IPS-18c (cell line): Measurements from ENCODE around the gene ACTL9.

Experiments used
- H3K4me3 ChIP-seq: 2 replicates; pipeline ENCODE4 v1.7.0; 2013; ENCODE audit warnings: low read depth, mild to moderate bottlenecking, low read length, moderate library complexity; ENCODE audit not compliant: insufficient read depth
- H3K9me3 ChIP-seq: one replicate; pipeline ENCODE4 v1.6.1; 2013; ENCODE audit warnings: mild to moderate bottlenecking, low read length, moderate library complexity; ENCODE audit not compliant: control insufficient read depth, insufficient read depth

ACTL9 gene

DNA sequence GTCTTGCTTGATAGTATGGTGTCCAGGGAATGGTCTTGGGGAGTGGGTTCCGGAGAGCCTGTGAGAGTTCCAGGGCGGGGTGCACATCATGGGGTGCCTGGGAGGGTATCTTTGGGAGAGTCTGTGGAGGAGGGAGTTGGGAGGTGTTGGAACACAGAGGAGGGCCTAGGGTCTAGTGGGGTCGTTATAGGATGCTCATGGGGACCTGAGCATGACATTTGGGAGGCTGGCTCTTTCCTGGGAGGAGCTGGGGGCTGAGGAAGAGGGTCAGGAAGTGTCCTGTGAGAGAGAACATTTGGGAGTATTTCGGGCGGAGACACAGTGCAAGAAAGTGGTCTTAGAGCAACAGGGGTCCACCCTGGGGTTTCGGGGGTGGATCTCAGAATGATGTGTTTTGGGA lies 2.7 kb downstream of the ACTL9 start:
- Histone ChIP-seq H3K9me3 (peaks cover 4% of the 10 kb centered on the region), H3K4me3 (no peak overlapping the region)

DNA sequence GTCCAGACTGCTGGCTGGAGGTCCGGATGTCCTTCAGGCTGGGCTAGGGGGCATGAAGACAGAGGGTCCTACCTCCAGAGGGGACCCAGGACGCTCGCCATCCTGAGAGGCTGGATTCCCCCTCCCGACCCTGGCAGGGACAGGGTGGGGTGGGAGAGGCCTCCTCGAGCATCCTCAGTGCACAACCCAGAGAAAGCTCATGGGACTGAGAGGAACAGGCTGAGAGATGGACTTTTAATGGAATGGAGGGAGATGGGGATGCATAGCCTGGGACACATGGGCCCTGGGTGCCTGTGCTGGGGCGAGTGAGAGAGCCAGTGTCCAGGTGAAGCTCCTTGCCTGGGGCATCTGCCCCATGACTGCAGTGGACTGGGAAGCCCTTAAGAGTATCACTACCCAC lies 3.1 kb downstream of the ACTL9 start:
- peaks cover 2% of the 10 kb centered on the region for H3K9me3 ChIP-seq
- no peak overlapping the region for H3K4me3 ChIP-seq

DNA sequence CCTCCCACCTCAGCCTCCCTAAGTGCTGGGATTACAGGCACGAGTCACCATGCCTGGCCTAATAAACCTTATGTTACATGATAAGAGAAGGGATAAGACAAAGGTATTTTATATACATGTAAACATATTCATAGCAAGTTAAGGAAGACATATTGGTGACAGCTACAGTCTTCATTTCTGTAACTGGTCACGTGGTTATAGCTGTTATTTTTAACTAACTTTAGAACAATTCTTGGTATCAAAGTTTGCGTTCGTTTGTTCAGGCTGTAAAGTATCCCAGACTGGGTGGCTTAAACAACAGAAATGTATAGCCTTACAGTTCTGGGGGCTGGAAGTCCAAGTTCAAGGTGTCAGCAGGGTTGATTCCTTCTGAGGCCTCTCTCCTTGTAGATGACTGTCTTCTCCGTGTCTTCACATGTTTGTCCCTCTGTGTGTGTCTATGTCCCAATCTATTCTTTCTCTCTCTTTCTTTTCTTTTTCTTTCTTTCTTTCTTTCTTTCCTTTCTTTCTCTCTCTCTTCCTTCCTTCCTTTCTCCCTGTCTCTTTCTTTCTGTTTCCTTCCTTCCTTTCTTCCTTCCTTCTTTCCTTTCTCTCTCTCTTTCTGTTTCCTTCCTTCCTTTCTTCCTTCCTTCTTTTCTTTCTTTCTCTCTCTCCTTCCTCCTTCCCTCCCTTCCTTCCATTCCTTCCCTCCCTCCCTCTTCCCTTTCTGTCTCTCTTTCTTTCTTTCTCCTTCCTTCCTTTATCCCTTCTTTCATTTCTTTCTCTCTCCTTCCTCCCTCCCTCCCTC lies 7.6 kb downstream of the ACTL9 start:
- Histone ChIP-seq H3K9me3 (no peaks in the 10 kb centered on the region), H3K4me3 (no peak overlapping the region)

DNA sequence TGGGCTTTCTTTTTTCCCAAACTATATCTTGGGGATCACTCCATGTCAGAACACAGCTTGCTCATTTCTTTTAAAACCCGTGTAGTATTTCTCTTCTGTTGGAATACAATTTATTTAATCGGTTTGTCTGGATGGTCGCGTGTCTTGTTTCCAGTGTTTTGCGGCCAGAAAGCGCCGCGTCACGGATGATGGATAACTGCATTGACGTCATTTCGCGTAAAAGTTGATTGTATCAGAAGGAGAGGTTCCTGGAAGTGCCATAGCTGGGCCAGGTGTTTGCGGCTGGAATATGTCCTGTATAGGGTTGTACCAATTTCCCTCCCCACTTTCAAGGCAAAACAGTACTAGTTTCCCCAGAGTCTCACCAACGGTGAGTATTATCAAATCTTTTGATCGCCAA lies 9.7 kb downstream of the ACTL9 start:
- Histone ChIP-seq H3K9me3 (no peaks in the 10 kb centered on the region), H3K4me3 (no peak overlapping the region)

DNA sequence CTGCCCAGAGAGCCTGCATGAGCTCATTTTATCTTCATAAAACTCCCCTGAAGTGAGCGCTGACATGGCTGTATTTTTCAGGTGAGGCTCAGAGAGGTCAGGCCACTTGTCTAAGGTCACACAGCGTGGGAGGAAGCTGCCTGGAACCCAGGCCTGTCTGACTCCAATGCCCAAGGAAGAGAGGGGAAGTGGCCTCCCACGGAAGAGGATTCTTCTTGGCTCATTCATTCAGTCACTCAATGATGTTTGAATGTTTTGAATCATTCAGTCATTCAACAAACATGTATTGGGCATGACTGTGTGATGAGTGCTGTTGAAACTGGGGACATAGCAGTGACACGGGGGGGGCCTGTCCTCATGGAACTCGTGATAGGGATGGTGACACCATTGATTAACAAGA lies 12.0 kb downstream of the ACTL9 start:
- no peaks in the 10 kb centered on the region for H3K9me3 ChIP-seq
- no peak overlapping the region for H3K4me3 ChIP-seq

DNA sequence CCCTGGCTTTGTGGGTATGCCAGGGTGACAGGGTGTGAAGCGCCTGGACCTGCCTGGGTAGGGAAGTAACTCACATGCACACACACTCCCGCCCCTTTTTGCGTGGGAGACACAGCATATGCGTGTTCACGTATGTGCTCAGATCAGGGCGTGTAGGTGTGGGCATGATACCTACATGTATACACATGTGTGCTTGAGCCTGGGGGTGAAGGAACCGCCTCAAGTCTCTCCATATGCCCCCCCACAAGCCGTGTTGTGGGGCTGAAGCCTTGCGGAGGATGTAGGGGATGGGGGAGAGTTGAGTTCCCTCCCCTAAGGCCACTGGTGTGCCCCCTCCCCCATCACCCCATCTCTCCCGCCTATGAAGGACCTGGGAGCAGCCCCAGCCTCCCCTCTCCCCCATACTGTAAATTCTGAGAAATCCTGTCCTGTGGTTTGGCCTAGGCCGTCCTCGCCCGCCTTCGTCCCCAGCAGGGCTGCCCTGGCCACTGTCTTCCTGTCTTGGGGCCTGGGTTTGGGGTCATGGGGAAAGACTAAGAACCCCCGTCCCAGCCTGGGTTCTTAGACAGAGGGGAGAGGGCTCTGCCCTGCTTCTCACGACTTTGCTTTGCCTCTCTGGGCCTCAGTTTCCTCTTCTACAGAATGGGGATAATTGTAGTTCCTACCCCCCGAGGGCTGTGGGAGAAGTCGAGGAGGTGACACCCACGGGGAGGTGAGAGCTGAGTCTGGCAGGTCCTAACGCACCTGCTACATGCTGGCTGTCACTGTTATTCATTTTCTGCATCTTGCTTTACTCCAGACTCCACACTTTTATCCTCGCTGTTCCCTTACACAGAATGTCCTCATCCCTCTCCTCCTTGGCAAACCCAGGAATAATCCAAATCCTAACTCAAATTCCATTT lies 14.3 kb downstream of the ACTL9 start:
- no peak overlapping the region for H3K4me3 ChIP-seq
- H3K9me3 ChIP-seq: no peaks in the 10 kb centered on the region

DNA sequence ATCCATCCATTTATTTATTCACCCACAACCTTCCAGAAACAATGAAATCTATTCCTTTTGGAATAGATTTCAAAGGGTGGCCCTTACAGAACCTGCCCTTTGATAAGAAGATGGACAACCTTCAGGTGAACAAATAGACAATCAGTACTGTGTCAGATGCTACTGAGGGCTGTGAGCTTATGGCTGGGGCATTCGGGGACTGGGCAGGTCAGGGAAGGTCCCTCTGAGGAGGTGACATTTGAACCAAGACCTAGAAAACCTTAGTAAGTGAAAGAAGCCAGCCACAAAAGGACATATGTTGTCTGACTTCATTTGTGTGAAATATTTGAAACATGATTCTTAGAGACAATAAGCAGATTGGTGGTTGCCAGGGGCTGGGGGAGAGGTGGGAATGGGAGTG lies 15.7 kb downstream of the ACTL9 start:
- H3K4me3 ChIP-seq: no peak overlapping the region
- H3K9me3 ChIP-seq: no peaks in the 10 kb centered on the region

DNA sequence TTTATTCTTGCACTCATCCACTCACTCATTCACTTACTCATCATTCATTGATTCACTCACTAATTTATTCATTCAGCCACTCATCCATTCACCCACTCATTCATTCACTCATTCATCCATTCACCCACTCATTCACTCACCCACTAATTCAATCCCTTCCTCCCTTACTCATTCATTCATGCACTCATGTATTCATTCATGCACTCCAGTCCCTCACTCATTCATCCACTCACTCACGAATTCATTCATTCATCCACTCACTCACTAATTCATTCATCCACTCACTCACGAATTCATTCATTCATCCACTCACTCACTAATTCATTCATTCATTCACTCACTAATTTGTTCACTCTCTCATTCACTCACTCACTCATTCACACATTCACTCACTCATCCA lies 16.1 kb downstream of the ACTL9 start:
- peaks cover 2% of the 10 kb centered on the region for H3K9me3 ChIP-seq
- no peak overlapping the region for H3K4me3 ChIP-seq

DNA sequence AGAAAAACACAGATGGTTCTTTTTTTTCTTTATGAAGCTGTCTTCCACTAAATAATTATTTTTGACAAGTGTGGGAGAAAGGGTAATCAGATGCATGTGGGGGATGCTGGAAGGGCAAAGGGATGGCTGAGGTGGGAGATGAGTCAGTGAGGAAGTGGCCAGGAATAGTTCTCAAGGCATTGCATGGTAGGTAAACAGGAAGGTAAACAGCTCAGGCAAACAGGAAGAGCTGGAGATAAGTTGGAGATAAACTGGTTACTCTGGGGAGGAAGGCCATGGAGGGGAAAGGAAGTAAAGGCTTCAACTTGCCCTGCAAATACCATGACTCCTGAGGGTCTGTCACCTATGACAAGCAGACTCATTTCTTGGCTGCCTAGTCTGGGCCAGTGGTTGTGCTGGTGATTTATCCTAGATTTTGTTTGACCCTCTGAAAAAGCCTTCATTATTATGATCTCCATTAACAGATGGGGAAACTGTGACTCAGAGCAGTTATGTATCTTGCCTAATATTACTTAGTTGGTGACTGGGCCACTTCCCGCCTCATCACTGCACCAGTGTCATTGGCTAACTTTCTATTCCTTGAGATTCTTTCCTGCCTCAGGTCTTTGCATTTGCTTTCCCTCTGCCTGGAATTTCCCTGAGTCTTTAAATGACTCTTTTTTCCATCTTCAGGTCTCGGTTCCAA lies 17.1 kb downstream of the ACTL9 start:
- H3K4me3 ChIP-seq: no peak overlapping the region
- H3K9me3 ChIP-seq: peaks cover 5% of the 10 kb centered on the region

DNA sequence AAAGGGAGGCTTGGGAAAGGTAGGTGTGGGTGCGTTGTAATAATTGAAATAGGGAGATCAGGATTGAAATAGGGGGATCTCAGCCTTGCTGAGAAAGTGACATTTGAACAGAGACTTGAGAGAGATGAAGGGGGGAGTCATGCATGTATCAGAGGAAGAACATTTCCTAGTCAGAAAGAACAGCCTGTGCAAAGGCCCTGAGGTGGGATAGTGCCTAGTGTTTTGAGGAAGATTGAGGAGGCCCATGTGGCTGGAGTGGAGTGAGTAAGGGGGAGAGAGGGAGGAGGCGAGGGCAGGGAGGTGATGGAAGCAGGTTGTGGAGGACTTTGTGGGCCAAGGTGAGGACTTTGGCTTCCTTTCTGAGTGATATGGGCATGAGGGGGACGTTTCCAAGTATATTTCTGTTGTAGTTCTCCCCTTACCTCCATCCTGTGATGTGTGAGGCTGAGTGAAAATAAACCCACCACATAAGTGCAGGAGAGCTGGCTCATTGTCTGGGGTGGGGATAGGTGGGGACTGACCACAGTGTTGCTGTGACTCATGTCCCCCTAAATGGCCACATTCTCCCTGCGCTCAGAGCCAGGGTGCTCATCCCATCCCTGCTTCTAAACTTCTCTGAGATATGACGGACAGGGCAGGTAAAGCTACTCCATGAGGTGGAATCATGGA lies 17.8 kb downstream of the ACTL9 start:
- no peak overlapping the region for H3K4me3 ChIP-seq
- H3K9me3 ChIP-seq: peaks cover 5% of the 10 kb centered on the region

DNA sequence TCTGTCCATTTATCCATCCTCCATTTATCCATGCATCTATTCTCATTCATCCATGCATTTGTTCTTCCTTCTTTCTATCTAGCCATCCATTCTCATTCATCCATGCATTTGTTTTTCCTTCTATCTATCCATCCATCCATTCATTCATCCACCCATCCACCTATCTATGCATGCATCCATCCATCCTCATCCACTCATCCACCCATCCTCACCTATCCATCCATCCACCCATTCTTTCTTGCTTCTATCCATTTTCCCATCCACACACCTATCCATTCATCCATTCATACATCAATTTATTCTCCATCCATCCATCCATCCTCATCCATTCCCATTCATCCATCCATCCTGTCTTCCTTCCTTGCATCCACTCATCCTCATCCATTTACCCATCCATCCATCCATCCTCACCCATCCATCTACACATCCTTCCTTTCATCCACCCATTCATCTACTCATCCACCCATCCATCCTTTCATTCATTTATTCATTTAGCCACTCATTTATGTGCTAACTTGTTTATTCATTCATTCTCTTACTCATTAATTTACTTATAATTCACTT lies 20.3 kb downstream of the ACTL9 start:
- H3K4me3 ChIP-seq: no peak overlapping the region
- H3K9me3 ChIP-seq: peaks cover 5% of the 10 kb centered on the region

DNA sequence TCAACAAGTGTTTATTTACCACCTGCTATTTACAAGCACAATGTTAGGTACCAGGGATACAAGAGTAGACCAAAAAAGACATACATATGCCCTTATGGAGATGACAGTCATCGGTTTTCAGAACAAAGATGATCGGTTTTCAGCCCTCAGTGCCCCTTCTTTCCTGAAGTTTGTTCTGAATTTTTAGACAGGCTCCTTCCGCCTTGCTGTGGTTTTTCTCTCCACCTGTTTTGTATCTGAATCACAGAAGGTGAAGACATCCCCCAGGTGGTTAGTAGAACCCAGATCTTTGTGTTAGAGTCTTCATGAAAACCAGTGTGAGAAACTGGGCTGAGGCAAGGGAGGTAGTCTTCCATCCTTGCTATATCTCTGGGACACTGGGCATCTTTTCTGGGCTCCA lies 23.5 kb downstream of the ACTL9 start:
- no peak overlapping the region for H3K4me3 ChIP-seq
- H3K9me3 ChIP-seq: peaks cover 8% of the 10 kb centered on the region

DNA sequence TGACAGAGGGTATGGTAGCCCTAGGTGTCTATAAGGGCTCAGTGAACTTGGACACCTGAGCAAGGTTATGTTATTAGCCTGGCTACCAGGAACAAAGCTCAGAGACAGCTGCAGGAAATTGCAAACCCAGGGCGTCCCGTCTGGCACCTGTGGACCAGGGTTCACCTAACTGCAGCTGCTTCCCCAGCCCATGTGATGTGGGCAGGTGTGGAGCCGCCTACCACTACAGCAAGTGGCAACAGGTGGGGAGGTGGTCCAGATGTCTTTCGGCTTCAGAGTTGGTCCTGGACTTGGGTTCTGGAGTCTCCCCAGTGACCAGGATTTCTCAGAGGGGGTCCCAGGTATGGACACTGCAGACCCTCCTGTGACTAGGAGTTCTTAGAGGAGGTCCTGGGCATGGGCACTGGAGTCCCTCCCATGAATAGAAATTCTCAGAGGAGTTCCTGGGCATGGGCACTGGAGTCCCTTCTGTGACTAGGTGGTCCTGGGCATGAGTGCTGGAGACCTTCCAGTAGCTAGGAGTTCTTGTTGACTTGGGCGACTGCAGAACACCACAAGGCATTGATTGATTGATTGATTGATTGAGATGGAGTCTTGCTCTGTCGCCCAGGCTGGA lies 25.2 kb downstream of the ACTL9 start:
- H3K4me3 ChIP-seq: no peak overlapping the region
- peaks cover 8% of the 10 kb centered on the region for H3K9me3 ChIP-seq

DNA sequence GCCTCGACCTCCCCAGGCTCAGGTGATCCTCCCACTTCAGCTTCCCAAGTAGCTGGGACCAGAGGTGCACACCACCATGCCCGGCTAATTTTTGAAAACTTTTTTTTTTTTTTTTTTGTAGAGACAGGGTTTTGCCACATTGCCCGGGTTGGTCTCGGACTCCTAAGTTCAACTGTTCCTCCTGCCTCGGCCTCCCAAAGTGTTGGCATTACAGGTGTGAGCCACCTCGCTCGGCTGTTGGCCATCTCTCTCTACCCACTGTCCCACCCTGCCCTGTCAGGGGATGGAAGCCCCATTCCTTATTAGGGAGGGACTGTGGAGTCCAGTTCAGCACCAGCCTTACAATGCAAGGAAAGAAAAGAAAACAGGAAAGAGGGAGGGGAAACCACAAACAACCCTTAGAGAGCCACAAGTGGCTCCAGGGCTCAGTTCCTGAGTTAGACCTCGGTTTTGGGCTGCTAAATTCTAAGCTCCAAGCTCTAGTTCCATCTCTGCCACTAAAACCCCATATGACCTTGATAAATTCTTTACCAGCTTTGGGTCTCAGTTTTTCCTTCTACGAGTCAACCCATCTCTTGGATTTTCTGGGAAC lies 31.7 kb downstream of the ACTL9 start:
- no peak overlapping the region for H3K4me3 ChIP-seq

DNA sequence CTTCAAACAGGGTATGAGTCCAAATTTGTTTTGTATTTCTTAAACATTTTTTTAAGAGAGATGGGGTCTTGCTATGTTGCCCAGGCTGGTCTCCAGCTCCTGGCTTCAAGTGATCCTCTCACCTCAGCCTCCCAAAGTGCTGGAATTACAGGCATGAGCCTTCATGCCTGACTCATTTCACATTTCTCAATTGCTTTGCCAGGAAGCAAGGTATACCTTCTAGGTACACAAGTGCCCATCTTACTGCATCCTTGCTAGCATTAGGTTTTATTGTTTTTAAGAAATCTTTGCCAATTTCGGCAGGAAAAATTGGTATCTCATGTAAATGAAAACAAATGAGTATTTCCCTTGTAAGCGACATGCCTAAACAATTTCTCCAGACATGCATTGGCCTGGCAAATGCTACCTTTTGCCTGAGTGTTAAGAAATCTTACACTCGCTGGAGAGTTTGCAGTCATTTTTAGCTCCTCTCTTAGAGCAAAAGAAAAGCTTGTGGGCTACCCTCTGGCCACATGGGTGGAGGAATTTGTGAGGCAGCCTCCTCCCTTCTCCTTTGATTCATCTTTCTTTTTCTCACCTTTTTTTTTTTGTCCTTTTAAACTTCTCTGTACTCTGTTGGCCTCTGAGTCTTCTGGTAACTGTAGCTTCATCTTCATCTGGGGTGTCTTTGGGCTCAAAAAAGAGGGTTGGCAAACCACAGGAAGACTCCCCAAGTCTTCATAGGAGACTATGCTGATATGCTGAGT lies 33.0 kb downstream of the ACTL9 start:
- Histone ChIP-seq H3K9me3 (no peaks in the 10 kb centered on the region), H3K4me3 (no peak overlapping the region)

More for the DNA sequence above, 31.7 kb downstream of the ACTL9 start:
- H3K9me3 ChIP-seq: peaks cover 2% of the 10 kb centered on the region

DNA sequence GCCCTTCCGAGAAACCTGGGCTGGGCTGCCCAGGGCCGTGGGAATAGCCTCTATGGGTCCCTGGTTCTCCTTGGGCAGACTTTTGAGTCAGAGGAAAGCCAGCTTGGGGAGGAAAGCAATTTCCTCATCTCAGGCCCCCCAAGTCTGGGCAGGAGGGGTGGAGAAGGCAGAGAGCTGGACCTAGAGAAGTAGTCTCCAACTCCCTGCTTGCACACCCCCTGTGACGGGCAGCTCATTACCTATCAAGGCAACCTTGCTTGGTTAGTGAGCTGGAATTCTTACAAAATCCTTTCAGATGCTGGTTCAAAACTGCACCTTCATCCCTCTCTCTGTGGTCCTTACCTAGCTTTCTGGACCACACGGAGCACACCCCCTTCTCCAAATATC lies 33.9 kb downstream of the ACTL9 start:
- H3K9me3 ChIP-seq: no peaks in the 10 kb centered on the region
- no peak overlapping the region; the same call in 1 of the 2 replicates for H3K4me3 ChIP-seq
